HepG2 (cell line): ENCODE data around the gene GRK4. TPM values are rescaled to one million over a fixed set of nuclear protein-coding genes. Genes with fewer than 3 reads are reported as not detected.

Experiments
- ARNTL ChIP-seq: sonication (generic); formaldehyde crosslinking; IDR thresholded peaks from 2 replicates; pipeline ENCODE4 v1.4.0; 2020; ENCODE audit warnings: mild to moderate bottlenecking, missing genetic modification reagents
- BORCS8-MEF2B ChIP-seq: sonication (generic); formaldehyde crosslinking; IDR thresholded peaks from 2 replicates; pipeline ENCODE4 v1.8.0; 2022; ENCODE audit warnings: mild to moderate bottlenecking, missing genetic modification reagents
- CENPBD1 ChIP-seq: sonication (generic); formaldehyde crosslinking; IDR thresholded peaks from 2 replicates; pipeline ENCODE4 v1.8.0; 2022; ENCODE audit warnings: missing genetic modification reagents, low read depth, mild to moderate bottlenecking, borderline replicate concordance
- CHCHD3 ChIP-seq: sonication (generic); formaldehyde crosslinking; IDR thresholded peaks from 2 replicates; pipeline ENCODE4 v1.8.0; 2022; ENCODE audit warnings: mild to moderate bottlenecking, missing genetic modification reagents, moderate library complexity
- E2F2 ChIP-seq: sonication (generic); formaldehyde crosslinking; IDR thresholded peaks from 2 replicates; pipeline ENCODE4 v1.4.0; 2020; ENCODE audit warnings: missing genetic modification reagents, borderline replicate concordance
- HMGXB4 ChIP-seq, 2 experiments: sonication (generic) in 1 of 2; formaldehyde crosslinking in 1 of 2; IDR thresholded peaks; 2 replicates each; pipeline versions ENCODE4 v1.4.0 to v1.6.1; 2018 to 2020; ENCODE audit warnings: missing genetic modification reagents in 2 of 2, borderline replicate concordance in 1 of 2, low read depth in 1 of 2, mild to moderate bottlenecking in 1 of 2, missing biosample characterization in 1 of 2
- MEIS1 ChIP-seq: sonication (generic); formaldehyde crosslinking; IDR thresholded peaks from 2 replicates; pipeline ENCODE4 v1.9.0; 2021; ENCODE audit warnings: mild to moderate bottlenecking, missing genetic modification reagents, moderate library complexity, borderline replicate concordance
- PRMT3 ChIP-seq: sonication (generic); formaldehyde crosslinking; IDR thresholded peaks from 2 replicates; pipeline ENCODE4 v1.8.1; 2022; ENCODE audit warnings: low read depth, mild to moderate bottlenecking, moderate library complexity, missing genetic modification reagents, borderline replicate concordance
- RAD21 ChIP-seq: fragments of 450-650 bp; formaldehyde crosslinking; IDR thresholded peaks from 2 replicates; pipeline ENCODE4 v1.5.0; 2020; ENCODE audit warnings: mild to moderate bottlenecking
- ZNF138 ChIP-seq: sonication (generic); formaldehyde crosslinking; IDR thresholded peaks from 2 replicates; pipeline ENCODE4 v1.5.0; 2020; ENCODE audit warnings: mild to moderate bottlenecking, low read depth, missing genetic modification reagents
- ZNF644 ChIP-seq: IDR thresholded peaks from 2 replicates; pipeline ENCODE4 v1.6.1; 2016; ENCODE audit warnings: low read depth
- ZNF646 ChIP-seq: sonication (generic); formaldehyde crosslinking; IDR thresholded peaks from 2 replicates; pipeline ENCODE4 v1.9.0; 2021; ENCODE audit warnings: mild to moderate bottlenecking, missing genetic modification reagents
- ZSCAN12 ChIP-seq: sonication (generic); formaldehyde crosslinking; IDR thresholded peaks from 2 replicates; pipeline ENCODE4 v1.9.0; 2021; ENCODE audit warnings: mild to moderate bottlenecking, missing genetic modification reagents
- ZSCAN21 ChIP-seq: sonication (generic); formaldehyde crosslinking; IDR thresholded peaks from 2 replicates; pipeline ENCODE4 v1.8.0; 2022; ENCODE audit warnings: mild to moderate bottlenecking, missing genetic modification reagents, moderate library complexity, borderline replicate concordance
- polyA plus RNA-seq, 8 experiments: library from polyadenylated mRNA; depleted of rRNA in 3 of 8; stranded (reverse) in 7 of 8; unstranded in 1 of 8; fragments of >200 nt; fragmentation: Illumina TruSeq in 4 of 8; extraction: Trizol in 4 of 8; gene quantifications; 2 replicates each; pipeline versions ENCODE4 v1.2.1 to v1.2.3, GENCODE V29; 2011 to 2016; ENCODE audit warnings: low read depth in 4 of 8, missing spikeins in 1 of 8, mixed read lengths in 1 of 8; ENCODE audit not compliant: insufficient read depth in 1 of 8
- total RNA-seq, 5 experiments: library from RNA; depleted of rRNA; stranded (reverse); fragments of >200 nt; fragmentation: Illumina TruSeq; extraction: Trizol; gene quantifications; 2 replicates each; pipeline ENCODE4 v1.2.3, GENCODE V29; 2016; ENCODE audit warnings: low read depth in 1 of 5
- TF ChIP-seq, protein P1 (sequence below): sonication (generic); formaldehyde crosslinking; IDR thresholded peaks from 2 replicates; pipeline ENCODE4 v1.4.0; 2020; ENCODE audit warnings: missing genetic modification reagents

Gene GRK4
- total and polyA plus RNA-seq, 2 of the 13 experiments (the other 11 are each of a cell fraction or from before 2014, with no cell fraction given), result 1.8 to 2.0 TPM

GRCh38 chr4:2934813-2935761 is 28.3 kb upstream of the GRK4 start (continued):
- TF ChIP-seq ZNF138 (0 out of 2 replicates have a peak, but pooled peaks have one; percentile 51), BORCS8-MEF2B (peak; percentile 38; the same call in 1 of the 2 replicates), PRMT3 (CRISPR knock-in tag) (no peak), CHCHD3 (no peak), ARNTL (CRISPR knock-in tag) (peak; percentile 50; the same call in 1 of the 2 replicates), ZSCAN12 (CRISPR knock-in tag) (no peak), ZNF644 (CRISPR knock-in tag) (no peak), CENPBD1 (CRISPR knock-in tag) (no peak), ZNF646 (CRISPR knock-in tag) (no peak), MEIS1 (CRISPR knock-in tag) (0 out of 2 replicates have a peak, but pooled peaks have one; percentile 39), ZSCAN21 (CRISPR knock-in tag) (0 out of 2 replicates have a peak, but pooled peaks have one; percentile 33), HMGXB4 (CRISPR knock-in tag; IDR thresholded peaks at IDR 0.05; ENCODE audit: borderline replicate concordance in 1 of 2, low read depth in 1 of 2) (peak in 1 of 2 experiments; percentile 69; a peak in 2 of 4 replicates), E2F2 (CRISPR knock-in tag) (no peak), RAD21 (CRISPR knock-in tag) (no peak)
- TF ChIP-seq, protein P1, sequence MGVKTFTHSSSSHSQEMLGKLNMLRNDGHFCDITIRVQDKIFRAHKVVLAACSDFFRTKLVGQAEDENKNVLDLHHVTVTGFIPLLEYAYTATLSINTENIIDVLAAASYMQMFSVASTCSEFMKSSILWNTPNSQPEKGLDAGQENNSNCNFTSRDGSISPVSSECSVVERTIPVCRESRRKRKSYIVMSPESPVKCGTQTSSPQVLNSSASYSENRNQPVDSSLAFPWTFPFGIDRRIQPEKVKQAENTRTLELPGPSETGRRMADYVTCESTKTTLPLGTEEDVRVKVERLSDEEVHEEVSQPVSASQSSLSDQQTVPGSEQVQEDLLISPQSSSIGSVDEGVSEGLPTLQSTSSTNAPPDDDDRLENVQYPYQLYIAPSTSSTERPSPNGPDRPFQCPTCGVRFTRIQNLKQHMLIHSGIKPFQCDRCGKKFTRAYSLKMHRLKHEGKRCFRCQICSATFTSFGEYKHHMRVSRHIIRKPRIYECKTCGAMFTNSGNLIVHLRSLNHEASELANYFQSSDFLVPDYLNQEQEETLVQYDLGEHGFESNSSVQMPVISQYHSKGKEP (CRISPR knock-in tag), result peak; percentile 55; the same call in 1 of the 2 replicates
